K562 (cell line): ENCODE measurements around the gene TP73. TPM values are rescaled to one million over a fixed set of nuclear protein-coding genes. Genes with fewer than 3 reads are reported as not detected.

Experiments
- HES1 ChIP-seq: fragments of 450-650 bp; IDR thresholded peaks from 2 replicates; pipeline ENCODE4 v1.6.1; 2016; ENCODE audit warnings: low read depth, mild to moderate bottlenecking, moderate library complexity
- KAT7 ChIP-seq: sonication (generic); formaldehyde crosslinking; IDR thresholded peaks from 2 replicates; pipeline ENCODE4 v1.8.0; 2022; ENCODE audit warnings: missing genetic modification reagents, mild to moderate bottlenecking, borderline replicate concordance
- MTF1 ChIP-seq: fragments of 250-450 bp; sonication (Bioruptor Pico); IDR thresholded peaks from 2 replicates; pipeline ENCODE4 v1.9.0; 2021; ENCODE audit warnings: moderate library complexity, mild to moderate bottlenecking, inconsistent platforms, borderline replicate concordance
- POLR2AphosphoS2 ChIP-seq: IDR thresholded peaks from 2 replicates; pipeline ENCODE4 v1.6.1; 2012; ENCODE audit warnings: low read length, improper control_type of control experiment
- SIN3B ChIP-seq: fragments of 450-650 bp; IDR thresholded peaks from 2 replicates; pipeline ENCODE4 v1.6.1; 2017; ENCODE audit warnings: low read depth, mild to moderate bottlenecking, moderate library complexity
- TRIM25 ChIP-seq: fragments of 450-650 bp; IDR thresholded peaks from 2 replicates; pipeline ENCODE4 v1.7.0; 2016; ENCODE audit warnings: borderline replicate concordance
- ZHX1 ChIP-seq: fragments of 150-350 bp; conservative IDR thresholded peaks from 2 replicates; pipeline ENCODE4 v1.6.1; 2014; ENCODE audit warnings: low read length
- polyA plus RNA-seq, 8 experiments: library from polyadenylated mRNA; depleted of rRNA in 4 of 8; stranded (reverse) in 5 of 8; unstranded in 3 of 8; fragments of >200 nt; fragmentation: Nextera tagmentation in 2 of 8; fragmentation: Illumina TruSeq in 1 of 8; extraction: Ambion mirVana in 2 of 8; extraction: Trizol in 1 of 8; gene quantifications; 2 replicates each; pipeline versions ENCODE4 v1.2.1 to v1.2.3, GENCODE V29; 2011 to 2014; ENCODE audit warnings: inconsistent platforms in 1 of 8, missing spikeins in 1 of 8
- total RNA-seq, 7 experiments: library from RNA; depleted of rRNA in 6 of 7; stranded (reverse); fragments of >200 nt in 6 of 7; fragmentation: Illumina TruSeq in 2 of 7; extraction: Trizol in 2 of 7; gene quantifications; 2 replicates each; pipeline versions ENCODE4 v1.2.1 to v1.2.3, GENCODE V29; 2011 to 2021; ENCODE audit warnings: low replicate concordance in 1 of 7
- TF ChIP-seq, protein P1 (sequence below), 2 experiments: fragments of 450-650 bp; IDR thresholded peaks; 2 replicates each; pipeline ENCODE4 v1.6.1; 2016

The TP73 gene
- total and polyA plus RNA-seq, 9 of the 15 experiments (the other 6 are each of a cell fraction or from before 2014, with no cell fraction given), result 0.07 to 1.6 (median 0.40) TPM; not detected in 2

DNA sequence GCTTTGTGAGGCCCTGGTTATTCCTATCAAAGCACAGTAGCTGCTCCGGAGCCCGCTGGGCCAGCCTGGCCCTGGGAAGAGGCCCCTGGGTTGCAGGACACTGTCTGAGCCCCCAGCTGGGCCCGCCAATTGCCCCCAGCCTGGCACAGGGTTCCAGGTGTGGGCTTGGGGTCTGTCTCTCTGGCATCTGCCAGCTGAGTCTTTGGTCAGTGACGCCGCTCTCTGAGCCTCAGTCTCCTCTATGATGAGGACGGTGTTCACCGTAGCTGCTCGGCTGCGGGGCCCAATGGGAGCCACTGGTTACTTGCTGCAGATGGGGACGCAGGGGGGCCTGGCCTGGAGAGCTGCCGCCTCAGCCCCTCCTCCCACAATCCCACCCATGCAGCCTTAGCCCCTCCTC, 41.0 kb downstream of the TP73 start (continued):
- no peak for TF ChIP-seq ZHX1
- TF ChIP-seq KAT7 (CRISPR knock-in tag), result no peak
- TF ChIP-seq TRIM25, result no peak
- no peak for TF ChIP-seq MTF1 (CRISPR knock-in tag)
- TF ChIP-seq, protein P1, sequence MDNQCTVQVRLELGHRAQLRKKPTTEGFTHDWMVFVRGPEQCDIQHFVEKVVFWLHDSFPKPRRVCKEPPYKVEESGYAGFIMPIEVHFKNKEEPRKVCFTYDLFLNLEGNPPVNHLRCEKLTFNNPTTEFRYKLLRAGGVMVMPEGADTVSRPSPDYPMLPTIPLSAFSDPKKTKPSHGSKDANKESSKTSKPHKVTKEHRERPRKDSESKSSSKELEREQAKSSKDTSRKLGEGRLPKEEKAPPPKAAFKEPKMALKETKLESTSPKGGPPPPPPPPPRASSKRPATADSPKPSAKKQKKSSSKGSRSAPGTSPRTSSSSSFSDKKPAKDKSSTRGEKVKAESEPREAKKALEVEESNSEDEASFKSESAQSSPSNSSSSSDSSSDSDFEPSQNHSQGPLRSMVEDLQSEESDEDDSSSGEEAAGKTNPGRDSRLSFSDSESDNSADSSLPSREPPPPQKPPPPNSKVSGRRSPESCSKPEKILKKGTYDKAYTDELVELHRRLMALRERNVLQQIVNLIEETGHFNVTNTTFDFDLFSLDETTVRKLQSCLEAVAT (IDR thresholded peaks at IDR 0.05), result no peak
- TF ChIP-seq POLR2AphosphoS2, result no peak
- TF ChIP-seq HES1, result no peak
- TF ChIP-seq SIN3B, result no peak
- TF ChIP-seq, all 486 proteins: peak for 0
